ENCODE results near the gene MXRA5. TPM values are rescaled to one million over a fixed set of nuclear protein-coding genes. Genes with fewer than 3 reads are reported as not detected.

The MXRA5 gene
- total RNA-seq, 1 donor from 2014 or later = 0.37 TPM

- H3K4me1 Mint-ChIP-seq = no peaks in the 10 kb centered on the region
- no peak overlapping the region for H3K4me3 ChIP-seq
- no peaks in the 10 kb centered on the region for H3K4me1 ChIP-seq
- H2AFZ ChIP-seq (replicated peaks) = no peak overlapping the region
- no peak for DNase-seq (ENCODE audit: low spot score)
- no peak overlapping the region for H3K4me2 ChIP-seq
- no peak overlapping the region for H3K27ac ChIP-seq
- H4K20me1 ChIP-seq (ENCODE audit: low read depth) = no peaks in the 10 kb centered on the region
- H3K27ac Mint-ChIP-seq = no peak overlapping the region
- no peak for TF ChIP-seq EZH2phosphoT487 (IDR thresholded peaks at IDR 0.05)
- no peak for TF ChIP-seq EZH2 (IDR thresholded peaks at IDR 0.05)
- TF ChIP-seq, protein P1, sequence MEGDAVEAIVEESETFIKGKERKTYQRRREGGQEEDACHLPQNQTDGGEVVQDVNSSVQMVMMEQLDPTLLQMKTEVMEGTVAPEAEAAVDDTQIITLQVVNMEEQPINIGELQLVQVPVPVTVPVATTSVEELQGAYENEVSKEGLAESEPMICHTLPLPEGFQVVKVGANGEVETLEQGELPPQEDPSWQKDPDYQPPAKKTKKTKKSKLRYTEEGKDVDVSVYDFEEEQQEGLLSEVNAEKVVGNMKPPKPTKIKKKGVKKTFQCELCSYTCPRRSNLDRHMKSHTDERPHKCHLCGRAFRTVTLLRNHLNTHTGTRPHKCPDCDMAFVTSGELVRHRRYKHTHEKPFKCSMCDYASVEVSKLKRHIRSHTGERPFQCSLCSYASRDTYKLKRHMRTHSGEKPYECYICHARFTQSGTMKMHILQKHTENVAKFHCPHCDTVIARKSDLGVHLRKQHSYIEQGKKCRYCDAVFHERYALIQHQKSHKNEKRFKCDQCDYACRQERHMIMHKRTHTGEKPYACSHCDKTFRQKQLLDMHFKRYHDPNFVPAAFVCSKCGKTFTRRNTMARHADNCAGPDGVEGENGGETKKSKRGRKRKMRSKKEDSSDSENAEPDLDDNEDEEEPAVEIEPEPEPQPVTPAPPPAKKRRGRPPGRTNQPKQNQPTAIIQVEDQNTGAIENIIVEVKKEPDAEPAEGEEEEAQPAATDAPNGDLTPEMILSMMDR (IDR thresholded peaks at IDR 0.05) = no peak
- H3K27me3 Mint-ChIP-seq (ENCODE audit: insufficient read depth, low read depth) = peaks cover 3% of the 10 kb centered on the region
- H3K9ac ChIP-seq = no peak overlapping the region
- H3K27me3 ChIP-seq = no peaks in the 10 kb centered on the region
- no peaks in the 10 kb centered on the region for H3F3A ChIP-seq (ENCODE audit: low read depth)
- H3K79me2 ChIP-seq (ENCODE audit: low read depth) = no peaks in the 10 kb centered on the region
- H3K36me3 ChIP-seq = no peaks in the 10 kb centered on the region
- no peaks in the 10 kb centered on the region for H3K9me3 ChIP-seq (ENCODE audit: low read depth)
- H3K9me3 Mint-ChIP-seq = peaks cover 19% of the 10 kb centered on the region
- H3K36me3 Mint-ChIP-seq = peaks cover 28% of the 10 kb centered on the region
- no peak overlapping the region for H3K4me3 Mint-ChIP-seq
Measured at GRCh38 chrX:3326681-3327080, 19.8 kb downstream of the MXRA5 start.

DNA sequence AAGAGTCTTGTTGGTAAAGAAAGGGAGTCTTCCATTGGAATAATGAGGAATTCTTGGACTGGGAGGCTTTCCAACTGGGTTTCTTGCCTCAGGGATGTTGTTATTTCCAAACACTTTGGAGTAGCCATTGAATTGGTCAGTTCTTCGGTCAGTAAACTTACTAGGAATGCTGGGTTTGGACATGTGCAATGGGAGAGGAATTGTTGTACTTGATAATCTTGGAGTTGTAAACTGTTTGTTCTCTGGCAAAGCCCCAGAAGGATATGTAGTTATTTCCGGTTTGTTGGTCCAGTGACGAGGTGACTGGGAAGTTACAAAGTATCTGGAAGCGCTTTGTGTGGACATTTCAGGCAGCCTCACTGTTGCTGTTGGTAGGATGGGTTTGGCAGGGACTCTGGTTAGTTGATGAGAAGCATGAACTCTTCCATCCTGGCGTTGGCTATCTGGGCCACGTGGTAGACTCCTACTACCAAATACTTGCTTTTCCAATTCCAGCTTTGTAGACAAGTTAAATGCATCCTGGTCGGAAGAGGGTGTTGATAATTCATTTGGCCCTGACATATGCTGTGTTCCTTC is 25.9 kb downstream of the MXRA5 start:
- peaks cover 36% of the 10 kb centered on the region for H3K9me3 Mint-ChIP-seq
- no peaks in the 10 kb centered on the region for H3K4me1 Mint-ChIP-seq
- H3K27me3 ChIP-seq = no peaks in the 10 kb centered on the region
- no peak overlapping the region for H3K4me3 Mint-ChIP-seq
- H3K27ac Mint-ChIP-seq = no peak overlapping the region
- H4K20me1 ChIP-seq (ENCODE audit: low read depth) = no peaks in the 10 kb centered on the region
- no peaks in the 10 kb centered on the region for H3K79me2 ChIP-seq (ENCODE audit: low read depth)
- no peak for TF ChIP-seq EZH2 (IDR thresholded peaks at IDR 0.05)
- TF ChIP-seq EZH2phosphoT487 (IDR thresholded peaks at IDR 0.05) = no peak
- TF ChIP-seq, protein P1 (IDR thresholded peaks at IDR 0.05) = no peak
- H3K9ac ChIP-seq = no peak overlapping the region
- H3K36me3 ChIP-seq = no peaks in the 10 kb centered on the region
- no peak overlapping the region for H3K27ac ChIP-seq
- peaks cover 60% of the 10 kb centered on the region for H3K36me3 Mint-ChIP-seq
- H3F3A ChIP-seq (ENCODE audit: low read depth) = no peaks in the 10 kb centered on the region
- no peak overlapping the region for H3K4me3 ChIP-seq
- H3K4me1 ChIP-seq = no peaks in the 10 kb centered on the region
- no peaks in the 10 kb centered on the region for H3K27me3 Mint-ChIP-seq (ENCODE audit: insufficient read depth, low read depth)
- DNase-seq (ENCODE audit: low spot score) = no peak
- H3K9me3 ChIP-seq (ENCODE audit: low read depth) = no peaks in the 10 kb centered on the region
- no peak overlapping the region for H2AFZ ChIP-seq (replicated peaks)
- H3K4me2 ChIP-seq = no peak overlapping the region

GRCh38 chrX:3317191-3317718 is 29.2 kb downstream of the MXRA5 start:
- no peak overlapping the region for H3K9ac ChIP-seq
- no peaks in the 10 kb centered on the region for H3K4me1 ChIP-seq
- Mint-ChIP-seq H3K4me3 (no peak overlapping the region), H3K27ac (no peak overlapping the region), H3K36me3 (peaks cover 44% of the 10 kb centered on the region), H3K9me3 (peaks cover 22% of the 10 kb centered on the region), H3K4me1 (no peaks in the 10 kb centered on the region), H3K27me3 (ENCODE audit: insufficient read depth, low read depth) (no peaks in the 10 kb centered on the region)
- no peak overlapping the region for H3K4me3 ChIP-seq
- TF ChIP-seq EZH2phosphoT487 (IDR thresholded peaks at IDR 0.05) = no peak
- no peak for TF ChIP-seq EZH2 (IDR thresholded peaks at IDR 0.05)
- TF ChIP-seq, protein P1 (IDR thresholded peaks at IDR 0.05) = no peak
- H3K9me3 ChIP-seq (ENCODE audit: low read depth) = no peaks in the 10 kb centered on the region
- H3K79me2 ChIP-seq (ENCODE audit: low read depth) = no peaks in the 10 kb centered on the region
- H3F3A ChIP-seq (ENCODE audit: low read depth) = no peaks in the 10 kb centered on the region
- no peak overlapping the region for H3K27ac ChIP-seq
- H2AFZ ChIP-seq (replicated peaks) = no peak overlapping the region
- H3K4me2 ChIP-seq = no peak overlapping the region
- H3K36me3 ChIP-seq = no peaks in the 10 kb centered on the region
- DNase-seq (ENCODE audit: low spot score) = no peak
- H3K27me3 ChIP-seq = no peaks in the 10 kb centered on the region
- no peaks in the 10 kb centered on the region for H4K20me1 ChIP-seq (ENCODE audit: low read depth)

Measured in neural progenitor cell (in vitro differentiated cells).